H1 (cell line): Measurements from ENCODE around the gene FBLN5. TPM values are rescaled to one million over a fixed set of nuclear protein-coding genes. Genes with fewer than 3 reads are reported as not detected.

Experiments
- CTCF ChIA-PET: fragments of 300-600 bp; sonication (Branson Sonifier 250); formaldehyde crosslinking; loops from one replicate; lab custom pipeline; 2021; ENCODE audit not compliant: partially characterized antibody; lab: Charles Lee
- POLR2A ChIA-PET: fragments of 300-600 bp; sonication (Branson Sonifier 250); formaldehyde crosslinking; loops from one replicate; lab custom pipeline; 2021; ENCODE audit warnings: inconsistent platforms; ENCODE audit not compliant: partially characterized antibody; lab: Charles Lee
- DNase-seq, 2 experiments: peaks; one replicate each; pipeline versions ENCODE4 v3.0.0 to v3.0.0-alpha.2; 2010 to 2022; ENCODE audit warnings: low spot score in 2 of 2, low read depth in 1 of 2, mixed read lengths in 1 of 2
- FAIRE-seq: peaks from 2 replicates; lab custom pipeline; 2011; peaks lifted over from hg19 to GRCh38; lab: Jason Lieb, UNC
- H2AFZ ChIP-seq: 2 replicates; pipeline ENCODE4 v1.8.1; 2012; ENCODE audit warnings: low read length, inconsistent platforms
- H2AK5ac ChIP-seq: 2 replicates; pipeline ENCODE4 v1.6.1; 2013; ENCODE audit warnings: low read depth, low read length
- H2BK120ac ChIP-seq: replicated peaks from 2 replicates; pipeline ENCODE3; 2013; ENCODE audit warnings: low read depth, low read length, inconsistent platforms
- H2BK12ac ChIP-seq: 2 replicates; pipeline ENCODE4 v1.6.1; 2013; ENCODE audit warnings: low read depth, low read length
- H2BK15ac ChIP-seq: 2 replicates; pipeline ENCODE4 v1.6.1; 2013; ENCODE audit warnings: low read length
- H2BK20ac ChIP-seq: 2 replicates; pipeline ENCODE4 v1.6.1; 2013; ENCODE audit warnings: low read length
- H2BK5ac ChIP-seq: 2 replicates; pipeline ENCODE4 v1.6.1; 2013; ENCODE audit warnings: low read depth, low read length
- H3K14ac ChIP-seq: 2 replicates; pipeline ENCODE4 v1.6.1; 2013; ENCODE audit warnings: inconsistent platforms; ENCODE audit not compliant: insufficient read length
- H3K18ac ChIP-seq: 2 replicates; pipeline ENCODE4 v1.6.1; 2013; ENCODE audit warnings: low read length; ENCODE audit errors: extremely low read depth
- H3K23ac ChIP-seq: 2 replicates; pipeline ENCODE4 v1.6.1; 2013; ENCODE audit warnings: inconsistent platforms; ENCODE audit not compliant: insufficient read length
- H3K23me2 ChIP-seq: 2 replicates; pipeline ENCODE4 v1.6.1; 2013; ENCODE audit warnings: low read depth, low read length
- H3K27ac ChIP-seq: 2 replicates; pipeline ENCODE4 v1.6.1; 2011; ENCODE audit warnings: low read depth, low read length, inconsistent platforms
- H3K27me3 ChIP-seq, 4 experiments: replicated peaks in 1 of 4; 1 replicate in 1 of 4; 2 replicates in 3 of 4; pipeline versions ENCODE4 v1.6.1 to v1.8.1; 2011 to 2013; ENCODE audit warnings: low read length in 3 of 4, mild to moderate bottlenecking in 3 of 4, inconsistent platforms in 2 of 4, mixed read lengths in 2 of 4, moderate library complexity in 1 of 4; ENCODE audit not compliant: control insufficient read depth in 3 of 4, insufficient read depth in 3 of 4; ENCODE audit errors: extremely low read depth in 1 of 4
- H3K36me3 ChIP-seq, 4 experiments: 2 replicates each; pipeline versions ENCODE4 v1.6.1 to v1.8.1; 2011 to 2013; ENCODE audit warnings: mild to moderate bottlenecking in 4 of 4, low read length in 3 of 4, moderate library complexity in 2 of 4, control low read depth in 1 of 4, inconsistent platforms in 1 of 4; ENCODE audit not compliant: insufficient read depth in 4 of 4, control insufficient read depth in 2 of 4
- H3K4ac ChIP-seq: replicated peaks from 2 replicates; pipeline ENCODE3; 2013; ENCODE audit warnings: low read length, low read depth, mixed read lengths, inconsistent platforms; ENCODE audit not compliant: insufficient read length
- H3K4me1 ChIP-seq, 4 experiments: replicated peaks in 1 of 4; 1 replicate in 1 of 4; 2 replicates in 3 of 4; pipeline versions ENCODE4 v1.6.1 to v1.8.1; 2011 to 2013; ENCODE audit warnings: low read length in 3 of 4, inconsistent platforms in 2 of 4, mixed read lengths in 1 of 4; ENCODE audit not compliant: insufficient read depth in 4 of 4, control insufficient read depth in 3 of 4
- H3K4me2 ChIP-seq, 2 experiments: 2 replicates each; pipeline versions ENCODE4 v1.6.1 to v1.8.1; 2011 to 2013; ENCODE audit warnings: low read depth in 2 of 2, low read length in 2 of 2, control low read depth in 1 of 2, inconsistent platforms in 1 of 2, mild to moderate bottlenecking in 1 of 2; ENCODE audit not compliant: insufficient read depth in 1 of 2
- H3K4me3 ChIP-seq, 4 experiments: fragments of 200-600, 300-600 bp in 1 of 4; sonication (generic), shearing (Covaris generic), sonication (Bioruptor Twin) in 1 of 4; 2 replicates each; pipeline versions ENCODE4 v1.5.1 to v1.8.1; 2011 to 2016; ENCODE audit warnings: low read length in 4 of 4, low read depth in 3 of 4, control low read depth in 2 of 4, inconsistent platforms in 2 of 4, mild to moderate bottlenecking in 2 of 4, mixed read lengths in 1 of 4, moderate library complexity in 1 of 4; ENCODE audit not compliant: insufficient read depth in 2 of 4; ENCODE audit errors: extremely low read depth in 1 of 4
- H3K56ac ChIP-seq: replicated peaks from 2 replicates; pipeline ENCODE3; 2013; ENCODE audit warnings: low read depth, mild to moderate bottlenecking, mixed read lengths, low read length, inconsistent platforms; ENCODE audit not compliant: insufficient read length
- H3K79me1 ChIP-seq: 2 replicates; pipeline ENCODE4 v1.6.1; 2013; ENCODE audit warnings: low read depth, low read length, control low read depth
- H3K79me2 ChIP-seq, 2 experiments: 2 replicates each; pipeline versions ENCODE4 v1.6.1 to v1.8.1; 2012 to 2013; ENCODE audit warnings: low read length in 2 of 2, mild to moderate bottlenecking in 2 of 2, inconsistent platforms in 1 of 2; ENCODE audit not compliant: insufficient read depth in 2 of 2, control insufficient read depth in 1 of 2
- H3K9ac ChIP-seq, 4 experiments: replicated peaks in 1 of 4; 1 replicate in 1 of 4; 2 replicates in 3 of 4; pipeline versions ENCODE4 v1.6.1 to v1.8.1; 2011 to 2013; ENCODE audit warnings: low read depth in 3 of 4, low read length in 3 of 4, control low read depth in 2 of 4, mild to moderate bottlenecking in 2 of 4, moderate library complexity in 2 of 4, inconsistent platforms in 1 of 4; ENCODE audit errors: extremely low read depth in 1 of 4
- H3K9me3 ChIP-seq, 2 experiments: 2 replicates each; pipeline versions ENCODE4 v1.6.1 to v1.8.1; 2012 to 2013; ENCODE audit warnings: mild to moderate bottlenecking in 2 of 2, moderate library complexity in 2 of 2, control low read depth in 1 of 2, inconsistent platforms in 1 of 2, low read depth in 1 of 2, low read length in 1 of 2, mixed read lengths in 1 of 2; ENCODE audit not compliant: insufficient read depth in 2 of 2
- H4K20me1 ChIP-seq, 2 experiments: replicated peaks in 1 of 2; 2 replicates each; pipeline versions ENCODE3 to v1.8.1; 2011 to 2013; ENCODE audit warnings: inconsistent platforms in 2 of 2, low read length in 2 of 2, mild to moderate bottlenecking in 1 of 2; ENCODE audit not compliant: insufficient read depth in 2 of 2, control insufficient read depth in 1 of 2
- H4K5ac ChIP-seq: 2 replicates; pipeline ENCODE4 v1.6.1; 2013; ENCODE audit warnings: low read length, low read depth, mixed read lengths, inconsistent platforms; ENCODE audit not compliant: insufficient read length
- H4K8ac ChIP-seq: 2 replicates; pipeline ENCODE4 v1.8.0; 2013; ENCODE audit warnings: mild to moderate bottlenecking, moderate library complexity, low read length, inconsistent platforms; ENCODE audit not compliant: insufficient read depth; ENCODE audit errors: extremely low read depth
- H4K91ac ChIP-seq: replicated peaks from 2 replicates; pipeline ENCODE3; 2013; ENCODE audit warnings: low read length, mixed read lengths, inconsistent platforms; ENCODE audit not compliant: insufficient read length
- ASH2L ChIP-seq: fragments of 200-600, 300-600 bp; sonication (generic); IDR thresholded peaks from one replicate; pipeline ENCODE4 v1.7.1; 2017; ENCODE audit warnings: low read length
- BRCA1 ChIP-seq: IDR thresholded peaks from 2 replicates; pipeline ENCODE4 v1.6.1; 2012; ENCODE audit warnings: low read depth, low read length, improper control_type of control experiment
- CHD1 ChIP-seq: IDR thresholded peaks from 2 replicates; pipeline ENCODE4 v1.6.1; 2012; ENCODE audit warnings: low read depth, low read length, improper control_type of control experiment
- CHD2 ChIP-seq: IDR thresholded peaks from 2 replicates; pipeline ENCODE4 v1.6.1; 2012; ENCODE audit warnings: low read length, improper control_type of control experiment
- CREB1 ChIP-seq: IDR thresholded peaks from 2 replicates; pipeline ENCODE4 v1.6.1; 2012; ENCODE audit warnings: inconsistent platforms
- FOSL1 ChIP-seq: IDR thresholded peaks from 2 replicates; pipeline ENCODE4 v1.6.1; 2011; ENCODE audit warnings: mild to moderate bottlenecking, low read depth, low read length, moderate library complexity; ENCODE audit not compliant: insufficient read depth
- GABPA ChIP-seq: IDR thresholded peaks from 2 replicates; pipeline ENCODE4 v1.6.1; 2011; ENCODE audit warnings: mild to moderate bottlenecking, low read length, moderate library complexity, borderline replicate concordance; ENCODE audit not compliant: insufficient read depth
- GTF2F1 ChIP-seq: IDR thresholded peaks from 2 replicates; pipeline ENCODE4 v1.6.1; 2012; ENCODE audit warnings: low read depth, low read length, improper control_type of control experiment, borderline replicate concordance
- KDM1A ChIP-seq: fragments of 200-600, 300-600 bp; sonication (generic); IDR thresholded peaks from 2 replicates; pipeline ENCODE4 v1.7.1; 2016; ENCODE audit warnings: mild to moderate bottlenecking, low read length, borderline replicate concordance
- NRF1 ChIP-seq: IDR thresholded peaks from 2 replicates; pipeline ENCODE4 v1.6.1; 2011; ENCODE audit warnings: mild to moderate bottlenecking, low read depth, low read length, improper control_type of control experiment
- POLR2AphosphoS5 ChIP-seq: IDR thresholded peaks from 2 replicates; pipeline ENCODE4 v1.6.1; 2011; ENCODE audit warnings: low read depth, low read length
- SIX5 ChIP-seq: IDR thresholded peaks from 2 replicates; pipeline ENCODE4 v1.6.1; 2011; ENCODE audit warnings: mild to moderate bottlenecking, low read depth, low read length
- TAF1 ChIP-seq: IDR thresholded peaks from 2 replicates; pipeline ENCODE4 v1.6.1; 2011; ENCODE audit warnings: mild to moderate bottlenecking, low read depth, low read length
- TAF7 ChIP-seq: optimal IDR thresholded peaks from 2 replicates; pipeline ENCODE3; 2011; ENCODE audit warnings: low read depth, mild to moderate bottlenecking, inconsistent platforms, low read length, moderate library complexity, borderline replicate concordance
- USF2 ChIP-seq: IDR thresholded peaks from 2 replicates; pipeline ENCODE4 v1.6.1; 2011; ENCODE audit warnings: low read length, improper control_type of control experiment
- WGBS, 2 experiments: shearing (Covaris generic) in 1 of 2; methylation state at CpG; one replicate each; pipeline versions ENCODE4 v1.1.6 to v1.1.7; 2013 to 2015; ENCODE audit warnings: low lambda C conversion rate in 2 of 2, mixed read lengths in 2 of 2, inconsistent platforms in 1 of 2, low coverage in 1 of 2, missing lambda C conversion rate in 1 of 2; ENCODE audit not compliant: insufficient replicate concordance in 2 of 2, insufficient coverage in 1 of 2, insufficient read length in 1 of 2; ENCODE audit errors: extremely low coverage in 1 of 2, missing lambda C conversion rate in 1 of 2; 5-methylcytosine and 5-hydroxymethylcytosine counted together
- polyA plus RNA-seq, 7 experiments: library from polyadenylated mRNA; depleted of rRNA in 3 of 7; stranded (reverse) in 5 of 7; unstranded in 2 of 7; fragments of >200 nt in 5 of 7; fragments of 200-250 nt in 2 of 7; gene quantifications; 1 replicate in 5 of 7; 2 replicates in 1 of 7; 4 replicates in 1 of 7; pipeline versions ENCODE4 v1.2.1 to v1.2.3, GENCODE V29; 2011 to 2013; ENCODE audit warnings: missing spikeins in 2 of 7, mixed read lengths in 2 of 7
- total RNA-seq: library from RNA; stranded (reverse); fragmentation: NEBNext Ultra II Directional; extraction: Animal tissue kit (Norgen Biotek cat#: 25700); gene quantifications from 2 replicates; pipeline ENCODE4 v1.2.1, GENCODE V29; 2021

FBLN5 gene
- total and polyA plus RNA-seq, 2 of the 8 experiments (the other 6 are each of a cell fraction or from before 2014, with no cell fraction given) = 0.88 to 3.5 TPM

GRCh38 chr14:91866061-91866460 lies 81.4 kb downstream of the FBLN5 start:
- no peak overlapping the region for H2BK15ac ChIP-seq
- H3K27me3 ChIP-seq = no peaks in the 10 kb centered on the region
- H3K27ac ChIP-seq = no peak overlapping the region
- H3K4me2 ChIP-seq = no peak overlapping the region
- H4K91ac ChIP-seq = no peak overlapping the region
- DNase-seq = no peak
- H3K23me2 ChIP-seq = no peaks in the 10 kb centered on the region
- no peak overlapping the region for H3K18ac ChIP-seq
- ChIA-PET POLR2A (no interaction called here), CTCF (interaction anchor here (1.4 to 2.3 kb wide), 3 partner anchors 10 to 131 kb away, joined by 3 to 6 read pairs (median 6); no protein-coding TSS in a partner anchor)
- H4K20me1 ChIP-seq = no peaks in the 10 kb centered on the region
- no peak overlapping the region for H3K4me3 ChIP-seq
- H2BK12ac ChIP-seq = no peak overlapping the region
- no peak overlapping the region for H2AFZ ChIP-seq
- H3K9me3 ChIP-seq = no peaks in the 10 kb centered on the region
- no peak overlapping the region for H3K9ac ChIP-seq
- no peak overlapping the region for H4K8ac ChIP-seq
- no peak overlapping the region for H2BK5ac ChIP-seq
- H3K14ac ChIP-seq = no peak overlapping the region
- H4K5ac ChIP-seq = no peak overlapping the region
- no peak overlapping the region for H3K56ac ChIP-seq
- H2AK5ac ChIP-seq = no peak overlapping the region
- H3K4me1 ChIP-seq = no peaks in the 10 kb centered on the region
- no peaks in the 10 kb centered on the region for H3K79me2 ChIP-seq
- FAIRE-seq = no peak
- H3K23ac ChIP-seq = no peak overlapping the region
- H2BK20ac ChIP-seq = no peak overlapping the region
- H3K36me3 ChIP-seq = no peaks in the 10 kb centered on the region
- no peak overlapping the region for H2BK120ac ChIP-seq
- 85% methylated on average over 2 of the region's 2 CpGs; no CpG with 5 or more reads in 1 of the 2 experiments for WGBS, 2 experiments
- H3K4ac ChIP-seq = no peak overlapping the region
- H3K79me1 ChIP-seq = no peaks in the 10 kb centered on the region
- TF ChIP-seq CHD1 = no peak
- TF ChIP-seq GTF2F1 = no peak
- TF ChIP-seq POLR2AphosphoS5 = no peak
- no peak for TF ChIP-seq NRF1
- no peak for TF ChIP-seq ASH2L
- no peak for TF ChIP-seq KDM1A
- no peak for TF ChIP-seq TAF7
- TF ChIP-seq BRCA1 = no peak
- no peak for TF ChIP-seq FOSL1
- TF ChIP-seq SIX5 = no peak
- no peak for TF ChIP-seq CHD2
- no peak for TF ChIP-seq CREB1
- TF ChIP-seq GABPA = no peak
- TF ChIP-seq TAF1 = no peak
- TF ChIP-seq USF2 = no peak
